Umbilical cord (tissue), 2 donors: Measurements from ENCODE around the gene CDH18. TPM values are rescaled to one million over a fixed set of nuclear protein-coding genes. Genes with fewer than 3 reads are reported as not detected.

ENCODE experiments used
- DNase-seq: peaks from one replicate; pipeline ENCODE4 v3.0.0-alpha.2; 2015; ENCODE audit warnings: low spot score
- total RNA-seq: library from RNA; depleted of rRNA; stranded (reverse); fragments of >200 nt; gene quantifications from one replicate; pipeline ENCODE4 v1.2.3, GENCODE V29; 2014; ENCODE audit warnings: low replicate concordance; ENCODE audit not compliant: insufficient read depth

CDH18 gene
- total RNA-seq, 1 donor from 2014 or later, result 4.3 TPM

DNA sequence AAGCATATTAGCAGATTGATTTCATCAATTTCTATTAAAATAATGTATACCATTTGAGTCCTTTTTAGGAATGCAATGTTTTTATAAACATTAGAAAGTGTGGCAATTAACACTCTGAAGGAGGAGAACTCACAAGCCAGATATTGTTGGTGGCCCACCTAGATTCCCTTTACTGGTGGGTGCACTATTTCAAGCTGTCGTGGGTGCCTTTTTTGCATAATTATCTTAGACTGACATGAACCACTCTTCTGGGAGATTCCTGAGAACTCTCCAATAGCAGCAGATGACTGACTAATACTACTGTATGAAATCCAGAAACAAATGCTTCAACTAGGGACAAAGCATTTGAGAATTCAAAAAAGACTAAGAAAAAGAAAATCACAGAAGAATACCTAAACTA lies 526.0 kb downstream of the CDH18 start:
- DNase-seq, result no peak

DNA sequence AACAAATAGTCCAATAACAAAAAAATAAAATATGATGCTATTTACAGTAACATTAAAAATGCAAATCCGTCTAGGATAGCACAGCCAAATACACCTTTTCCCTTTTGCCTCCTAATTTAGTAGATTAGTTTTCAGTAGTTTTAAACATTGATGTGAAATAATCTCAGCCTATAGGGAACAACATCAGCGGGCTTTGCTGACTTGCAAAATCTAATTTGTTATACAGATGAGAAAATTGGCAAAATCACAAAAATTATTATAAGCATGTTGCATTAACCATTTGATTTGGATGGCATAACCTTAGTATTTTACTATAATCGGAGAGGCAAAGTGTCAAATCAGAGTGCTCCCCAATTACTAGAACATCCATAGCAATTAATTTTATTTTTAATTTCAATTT lies 563.5 kb downstream of the CDH18 start:
- no peak for DNase-seq
